Astrocyte of the hippocampus (primary cell): ENCODE results near the gene IGLON5.

ENCODE experiments used
- DNase-seq: peaks from one replicate; pipeline ENCODE4 v3.0.0; 2011; ENCODE audit warnings: low read depth, low spot score

Gene IGLON5

DNA sequence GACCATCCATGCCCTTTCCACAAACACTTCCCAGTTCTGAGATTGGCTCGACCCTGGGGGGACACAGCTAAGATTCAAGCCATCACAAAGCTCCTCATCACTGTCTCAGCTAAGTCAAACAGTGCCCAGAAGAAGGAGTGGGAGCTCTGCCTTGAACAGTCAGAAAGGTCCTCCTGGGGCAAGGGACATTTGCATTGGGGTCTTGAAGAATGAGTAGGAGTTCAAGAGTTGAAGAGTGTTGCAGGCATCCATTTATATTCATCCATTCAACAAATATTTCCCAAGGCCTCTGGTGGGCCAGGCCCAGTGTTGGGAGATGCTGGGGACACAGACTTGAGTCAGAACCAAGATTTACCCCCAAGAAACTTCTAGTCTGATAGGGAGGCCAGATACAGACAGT, 6.5 kb downstream of the IGLON5 start:
- no peak for DNase-seq

DNA sequence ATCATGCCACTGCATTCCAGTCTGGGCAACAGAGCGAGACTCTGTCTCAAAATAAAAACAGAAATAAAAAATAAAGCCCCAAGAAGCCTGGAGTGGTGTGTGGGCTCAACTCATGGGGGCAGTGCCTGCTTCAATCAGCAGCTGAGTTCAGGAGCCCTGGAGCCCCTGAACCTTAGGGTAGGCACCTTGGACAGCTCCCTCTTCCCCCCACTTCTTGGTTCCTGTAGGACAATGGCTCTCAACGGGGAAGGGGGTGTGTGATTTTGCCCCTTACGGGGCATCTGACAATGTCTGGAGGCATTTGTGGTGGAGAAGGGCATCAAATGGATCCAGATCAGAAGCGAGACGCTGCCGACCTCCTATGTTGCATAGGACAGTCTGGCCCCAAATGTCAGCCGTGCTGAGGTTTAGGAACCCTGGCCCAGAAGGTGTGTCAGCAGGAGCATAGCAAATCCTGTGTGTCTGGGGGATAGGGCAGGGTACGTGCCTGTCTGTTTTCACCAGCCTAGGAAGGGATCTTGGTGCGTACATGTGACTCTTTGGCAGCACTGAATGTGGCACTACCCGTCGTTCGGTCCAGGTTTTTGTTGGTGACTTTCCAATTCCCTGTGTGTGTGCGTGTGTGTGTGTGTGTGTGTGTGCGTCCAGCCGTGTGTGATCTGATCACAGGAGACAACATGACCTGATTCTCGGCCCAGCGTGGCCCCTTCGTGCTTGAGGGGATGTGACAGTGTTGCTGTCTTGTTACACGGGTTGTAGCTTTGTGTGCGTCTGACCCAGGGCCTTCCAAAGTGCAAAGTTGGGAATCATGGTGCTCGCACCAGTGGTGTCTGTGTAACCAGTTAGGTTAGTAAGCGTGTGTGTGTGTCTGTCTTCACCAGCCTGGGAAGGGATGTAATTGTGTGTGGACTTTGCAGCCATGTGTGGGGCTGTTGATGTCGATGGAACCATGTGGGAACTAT, 7.5 kb downstream of the IGLON5 start:
- DNase-seq = no peak

DNA sequence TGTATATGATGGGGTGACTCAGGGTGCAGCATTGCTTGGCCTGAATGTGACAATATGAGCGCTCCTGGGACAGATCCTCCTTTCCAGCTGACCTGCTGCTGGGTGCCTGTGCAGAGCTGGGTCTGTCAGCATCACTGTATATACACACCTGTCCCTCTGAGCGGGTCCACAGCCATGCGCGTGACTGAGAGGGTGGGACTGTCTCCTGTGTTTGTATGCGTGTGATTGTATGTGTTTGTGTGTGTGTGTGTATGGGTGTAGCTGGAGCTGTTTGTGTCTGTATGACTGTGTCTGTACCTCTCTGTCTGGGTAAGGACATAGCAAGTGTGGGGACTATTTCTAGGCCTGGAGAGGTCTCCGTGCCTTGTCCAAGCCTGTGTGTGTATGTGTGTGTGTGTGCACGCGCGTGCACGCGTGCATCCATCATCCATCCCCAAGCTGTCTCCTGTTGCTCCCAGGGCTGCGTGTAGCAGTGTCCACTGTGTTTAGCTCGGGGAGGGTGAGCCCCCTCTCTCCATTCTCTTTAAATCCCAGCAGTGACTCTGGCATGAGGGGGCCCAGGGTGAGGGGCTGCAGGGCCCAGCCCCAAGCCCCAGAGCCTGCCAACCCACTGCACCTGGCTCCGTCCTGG, 8.3 kb downstream of the IGLON5 start:
- no peak for DNase-seq

DNA sequence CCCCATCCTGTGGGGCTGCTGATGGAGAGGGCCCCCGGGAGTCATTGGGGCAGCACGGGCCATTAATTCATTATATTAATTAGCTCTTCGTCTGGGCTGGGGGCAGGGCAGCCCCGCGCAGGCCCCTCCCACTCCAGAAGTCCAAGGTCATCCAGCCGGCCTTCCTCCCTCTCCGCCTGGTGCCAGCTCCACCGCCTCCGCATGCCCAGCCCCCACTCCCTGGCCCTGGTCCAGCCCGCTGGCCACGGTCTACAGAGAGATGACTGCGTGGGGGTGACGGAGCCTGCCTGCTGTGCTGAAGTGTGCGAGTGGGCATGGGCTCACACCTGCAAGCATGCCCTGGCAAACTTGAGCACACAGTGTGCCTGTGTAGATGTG, 8.8 kb downstream of the IGLON5 start:
- no peak for DNase-seq

DNA sequence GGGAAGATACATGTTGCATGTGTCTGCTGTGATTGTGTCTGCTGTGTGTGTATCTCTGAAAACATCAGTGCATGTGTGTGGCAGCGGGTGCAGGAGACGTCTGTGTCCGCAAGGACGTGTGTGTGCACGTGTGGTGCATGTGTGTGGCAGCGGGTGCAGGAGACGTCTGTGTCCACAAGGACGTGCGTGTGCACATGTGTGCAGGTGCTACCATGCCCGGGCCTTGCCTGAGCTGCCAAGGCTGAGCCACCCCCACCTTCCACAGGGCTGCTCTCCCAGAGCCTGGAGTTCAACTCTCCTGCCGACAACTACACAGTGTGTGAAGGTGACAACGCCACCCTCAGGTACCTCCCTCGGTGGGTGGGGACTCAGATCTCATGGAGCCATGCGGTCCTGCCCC, 10.4 kb downstream of the IGLON5 start:
- no peak for DNase-seq

DNA sequence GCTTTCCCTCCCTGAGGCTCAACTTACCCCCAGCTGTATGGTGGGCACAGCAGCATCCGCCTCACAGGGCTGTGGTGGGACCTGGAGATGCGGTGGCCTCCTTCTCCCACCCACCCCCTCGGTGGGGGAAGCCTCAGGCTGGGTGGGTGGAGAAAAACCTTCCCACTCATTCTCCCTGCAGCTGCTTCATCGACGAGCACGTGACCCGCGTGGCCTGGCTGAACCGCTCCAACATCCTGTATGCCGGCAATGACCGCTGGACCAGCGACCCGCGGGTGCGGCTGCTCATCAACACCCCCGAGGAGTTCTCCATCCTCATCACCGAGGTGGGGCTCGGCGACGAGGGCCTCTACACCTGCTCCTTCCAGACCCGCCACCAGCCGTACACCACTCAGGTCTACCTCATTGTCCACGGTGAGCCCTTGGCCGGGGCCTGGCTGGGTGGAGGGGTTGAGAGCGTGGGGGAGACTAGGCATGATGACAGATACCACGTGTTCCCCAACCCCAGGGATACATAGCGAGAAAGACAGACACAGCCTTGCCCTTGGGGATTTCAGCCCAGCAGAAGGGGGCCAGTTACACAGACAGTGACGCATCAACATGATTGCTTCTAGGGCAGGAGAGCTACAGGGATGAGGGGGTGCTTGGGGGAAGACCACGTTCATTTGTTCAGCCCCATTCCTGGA, 12.2 kb downstream of the IGLON5 start:
- no peak for DNase-seq

DNA sequence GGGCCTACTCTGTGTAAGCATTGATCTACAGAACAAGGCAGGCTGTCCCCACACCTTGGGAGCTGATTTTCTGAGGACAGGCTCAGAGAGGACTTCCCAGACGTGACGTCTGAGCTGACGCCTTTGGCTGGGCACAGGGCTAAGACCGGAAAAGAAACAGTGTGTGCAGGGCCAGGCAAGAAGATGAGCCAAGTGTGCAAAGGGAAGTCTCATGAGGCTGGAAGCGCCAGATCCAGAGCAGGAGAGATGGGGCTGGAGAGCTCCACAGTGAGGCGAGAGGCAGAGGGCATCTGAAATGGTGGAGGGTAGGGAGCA, 12.7 kb downstream of the IGLON5 start:
- DNase-seq = no peak

DNA sequence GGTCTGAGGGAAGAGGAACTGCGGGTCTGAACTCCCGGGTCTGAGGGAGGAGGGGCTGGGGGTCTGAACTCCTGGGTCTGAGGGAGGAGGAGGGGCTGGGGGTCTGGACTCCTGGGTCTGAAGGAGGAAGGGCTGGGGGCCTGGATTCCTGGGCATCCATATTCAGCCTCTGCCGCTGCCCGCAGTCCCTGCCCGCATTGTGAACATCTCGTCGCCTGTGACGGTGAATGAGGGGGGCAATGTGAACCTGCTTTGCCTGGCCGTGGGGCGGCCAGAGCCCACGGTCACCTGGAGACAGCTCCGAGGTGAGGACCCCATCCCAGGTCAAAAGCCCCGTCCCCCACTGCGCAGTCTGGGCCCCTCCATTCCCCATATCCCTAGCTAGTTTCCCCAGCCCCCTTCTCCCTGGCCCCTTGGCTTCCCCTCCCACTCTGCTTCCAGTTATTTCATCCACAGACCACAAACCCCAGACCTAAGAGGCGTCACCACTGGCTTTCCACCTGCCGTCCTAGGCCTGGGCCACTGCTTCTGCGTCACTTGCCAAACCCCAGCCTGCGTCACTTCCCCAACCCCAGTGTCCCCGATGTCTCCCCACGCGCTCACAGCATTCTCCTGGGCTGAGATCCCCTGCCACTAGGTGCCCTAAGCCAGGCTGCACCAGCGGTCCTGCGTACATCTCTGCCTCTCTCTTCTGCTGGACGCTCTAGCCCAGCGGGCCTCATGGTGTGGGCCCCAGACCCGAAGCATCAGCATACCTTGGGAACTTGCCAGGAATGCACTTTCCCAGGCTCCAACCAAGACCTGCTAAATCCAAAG, 13.9 kb downstream of the IGLON5 start:
- DNase-seq = no peak

DNA sequence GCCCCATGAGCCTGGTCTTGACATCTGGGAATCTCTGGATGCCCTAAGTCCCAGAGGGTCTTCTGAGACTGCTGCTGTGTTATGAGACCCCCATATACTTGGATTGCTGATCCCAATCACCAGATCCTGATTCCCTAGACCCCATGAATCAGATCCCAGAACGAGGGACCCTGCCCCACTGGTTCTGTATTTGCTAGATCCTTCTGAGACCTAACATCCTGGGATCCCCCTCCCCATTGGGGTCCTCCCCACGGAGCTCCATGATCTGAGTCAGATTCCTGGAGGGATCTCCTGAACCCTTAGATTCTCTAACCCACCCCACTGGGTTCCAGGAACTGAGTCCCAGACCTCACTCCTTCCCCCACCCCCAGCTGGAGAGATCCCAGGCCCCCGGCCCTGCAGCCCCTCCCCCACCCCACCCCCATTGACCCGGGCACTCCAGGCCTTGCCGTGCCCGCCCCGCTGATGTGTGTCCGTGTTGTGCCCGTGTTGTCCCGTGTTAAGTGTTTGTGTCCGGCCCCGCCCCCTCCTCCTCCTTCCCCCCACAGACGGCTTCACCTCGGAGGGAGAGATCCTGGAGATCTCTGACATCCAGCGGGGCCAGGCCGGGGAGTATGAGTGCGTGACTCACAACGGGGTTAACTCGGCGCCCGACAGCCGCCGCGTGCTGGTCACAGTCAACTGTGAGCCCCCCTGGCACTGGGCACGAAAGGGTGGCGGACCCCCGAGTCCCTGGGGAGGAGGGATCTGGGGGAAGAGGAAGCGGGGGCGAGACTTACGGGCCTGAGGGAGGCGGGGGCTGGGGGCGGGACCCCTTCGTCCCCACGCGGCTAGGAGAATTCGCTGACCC, 15.0 kb downstream of the IGLON5 start:
- no peak for DNase-seq

DNA sequence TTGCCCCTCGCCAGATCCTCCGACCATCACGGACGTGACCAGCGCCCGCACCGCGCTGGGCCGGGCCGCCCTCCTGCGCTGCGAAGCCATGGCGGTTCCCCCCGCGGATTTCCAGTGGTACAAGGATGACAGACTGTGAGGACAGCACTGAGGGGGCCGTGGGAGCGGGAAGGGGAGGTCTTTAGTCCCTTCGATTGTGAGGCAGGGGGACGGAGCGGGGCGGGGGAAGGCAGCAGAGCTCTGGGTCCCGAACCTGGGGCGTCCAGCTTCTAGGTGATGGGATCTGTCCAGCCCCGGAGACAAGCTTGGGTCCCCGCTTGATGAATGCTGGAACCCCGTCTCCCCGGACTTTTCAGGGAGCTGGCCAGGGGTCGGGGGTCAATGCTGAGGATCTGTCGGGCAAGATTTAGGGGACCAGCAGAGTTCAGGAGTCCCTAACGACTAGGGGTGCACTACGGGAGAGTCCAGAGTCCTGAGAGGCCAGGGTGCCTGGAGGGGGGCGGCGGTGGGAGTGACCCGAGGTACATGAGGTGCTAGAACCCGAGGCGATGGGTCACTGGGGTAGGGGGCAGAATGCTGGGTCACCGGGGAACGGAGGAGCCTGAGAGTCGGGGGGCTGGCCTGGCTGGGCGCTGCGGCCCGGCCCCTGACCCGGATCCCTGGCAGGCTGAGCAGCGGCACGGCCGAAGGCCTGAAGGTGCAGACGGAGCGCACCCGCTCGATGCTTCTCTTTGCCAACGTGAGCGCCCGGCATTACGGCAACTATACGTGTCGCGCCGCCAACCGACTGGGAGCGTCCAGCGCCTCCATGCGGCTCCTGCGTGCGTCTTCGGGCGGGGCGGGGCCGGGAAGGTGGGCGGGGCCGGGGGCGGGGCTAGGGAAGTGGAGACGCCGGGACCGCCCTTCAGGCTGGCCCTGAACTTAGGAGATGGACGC, 15.9 kb downstream of the IGLON5 start:
- DNase-seq = peak; percentile 29

DNA sequence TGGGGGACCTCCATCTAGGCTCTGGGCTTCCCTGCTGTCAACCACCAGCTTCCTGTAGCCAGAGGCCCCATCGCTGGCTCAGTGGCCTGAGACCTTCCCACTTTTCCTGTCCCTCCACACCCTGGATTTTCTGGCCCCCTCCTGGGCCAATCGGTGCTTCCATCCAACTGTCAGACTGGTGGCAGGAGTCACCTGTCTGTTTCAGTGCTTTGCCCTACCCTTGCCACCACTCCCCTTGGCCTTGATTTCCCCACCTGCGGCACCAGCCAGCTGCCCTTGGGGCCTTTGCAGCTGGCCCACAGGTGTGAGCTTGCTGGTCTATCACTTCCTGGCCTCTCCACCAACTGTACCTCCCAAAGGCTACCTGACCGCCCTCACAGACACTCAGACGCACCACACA, 18.0 kb downstream of the IGLON5 start:
- no peak for DNase-seq

DNA sequence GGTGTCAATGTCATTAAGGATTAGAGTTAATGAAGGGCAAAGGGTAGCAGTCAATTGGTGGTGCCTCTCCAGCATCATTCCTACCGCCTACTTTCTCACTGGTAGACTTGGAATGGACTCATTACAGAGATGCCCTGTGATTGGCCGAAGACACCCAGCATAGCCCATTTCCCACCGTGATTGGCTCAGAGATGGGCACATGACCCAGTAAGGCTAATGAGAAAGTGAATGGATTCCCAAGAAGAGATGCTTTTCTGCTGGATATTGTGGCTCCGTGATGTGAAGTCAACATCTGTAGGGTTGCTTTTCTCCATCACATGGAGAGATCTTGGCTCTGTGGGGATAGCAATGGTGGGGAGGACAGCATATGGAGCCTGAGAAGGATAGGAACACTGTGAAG, 18.9 kb downstream of the IGLON5 start:
- no peak for DNase-seq

DNA sequence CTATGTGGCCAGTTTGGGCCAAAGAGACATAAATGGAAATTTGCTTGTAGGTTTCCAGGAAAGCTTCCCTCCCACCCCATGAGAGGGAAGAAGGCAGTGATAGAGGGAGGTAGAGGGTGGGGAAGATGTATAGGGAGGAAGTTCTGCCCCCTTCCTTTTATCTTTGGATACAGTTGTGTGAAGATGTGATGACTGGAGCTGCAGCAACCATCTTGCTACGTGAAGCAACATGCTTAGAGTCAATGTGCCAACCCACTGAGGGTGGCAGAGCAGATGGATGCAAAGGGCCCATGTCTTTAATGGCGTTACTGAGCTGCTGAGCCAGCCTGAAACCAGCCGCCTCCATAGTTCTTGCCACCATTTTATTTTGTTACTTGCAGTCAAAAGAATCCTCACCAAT, 19.7 kb downstream of the IGLON5 start:
- no peak for DNase-seq

DNA sequence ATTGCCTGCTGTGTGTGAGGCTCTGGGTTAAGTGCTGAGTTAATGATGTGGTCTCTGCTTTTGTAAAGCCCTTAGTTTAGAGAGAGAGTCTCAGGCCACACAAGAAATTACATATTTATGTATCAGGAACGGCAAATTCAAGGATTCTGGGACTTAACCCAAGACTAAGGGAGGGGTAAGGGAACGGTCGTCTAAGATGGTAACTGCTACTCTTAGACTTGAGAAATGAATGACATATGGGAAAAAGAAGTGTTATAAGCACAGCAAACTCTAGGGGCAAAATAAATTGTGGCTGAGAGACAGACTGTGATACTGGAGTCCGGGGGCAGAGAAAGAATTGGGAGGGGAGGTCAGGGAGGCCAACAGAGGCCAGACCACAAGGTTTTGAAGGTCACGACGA, 20.3 kb downstream of the IGLON5 start:
- DNase-seq = no peak

DNA sequence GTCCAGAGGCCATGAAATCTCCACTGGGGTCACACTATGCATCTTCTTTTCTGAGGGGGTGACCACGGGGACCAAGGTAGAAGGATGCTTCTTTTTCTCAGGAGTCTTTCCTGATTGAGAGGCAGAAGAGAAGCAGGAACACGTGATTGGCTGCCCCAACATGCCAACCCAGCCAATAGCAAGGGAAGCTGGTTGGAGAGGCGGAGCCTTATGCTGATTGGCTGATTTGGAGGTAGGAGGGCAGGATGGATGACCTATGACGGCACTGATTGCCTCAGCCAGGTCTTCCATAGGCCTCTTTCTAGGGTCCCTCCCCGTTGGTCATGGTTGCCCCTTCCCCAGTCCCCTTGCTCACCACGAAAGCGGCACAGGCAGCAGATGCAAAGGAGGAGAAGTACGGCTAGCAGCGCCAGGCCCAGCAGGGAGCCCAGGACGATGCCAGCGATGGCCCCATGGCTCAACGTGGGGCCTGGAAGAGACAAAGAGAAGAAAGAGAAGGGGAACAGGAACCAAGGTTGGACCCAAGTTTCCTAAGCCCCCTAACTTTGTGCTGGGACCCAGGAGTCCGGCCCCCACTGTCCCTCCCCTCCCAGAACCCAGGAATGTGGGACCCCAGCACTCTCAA, 22.5 kb downstream of the IGLON5 start:
- no peak for DNase-seq

DNA sequence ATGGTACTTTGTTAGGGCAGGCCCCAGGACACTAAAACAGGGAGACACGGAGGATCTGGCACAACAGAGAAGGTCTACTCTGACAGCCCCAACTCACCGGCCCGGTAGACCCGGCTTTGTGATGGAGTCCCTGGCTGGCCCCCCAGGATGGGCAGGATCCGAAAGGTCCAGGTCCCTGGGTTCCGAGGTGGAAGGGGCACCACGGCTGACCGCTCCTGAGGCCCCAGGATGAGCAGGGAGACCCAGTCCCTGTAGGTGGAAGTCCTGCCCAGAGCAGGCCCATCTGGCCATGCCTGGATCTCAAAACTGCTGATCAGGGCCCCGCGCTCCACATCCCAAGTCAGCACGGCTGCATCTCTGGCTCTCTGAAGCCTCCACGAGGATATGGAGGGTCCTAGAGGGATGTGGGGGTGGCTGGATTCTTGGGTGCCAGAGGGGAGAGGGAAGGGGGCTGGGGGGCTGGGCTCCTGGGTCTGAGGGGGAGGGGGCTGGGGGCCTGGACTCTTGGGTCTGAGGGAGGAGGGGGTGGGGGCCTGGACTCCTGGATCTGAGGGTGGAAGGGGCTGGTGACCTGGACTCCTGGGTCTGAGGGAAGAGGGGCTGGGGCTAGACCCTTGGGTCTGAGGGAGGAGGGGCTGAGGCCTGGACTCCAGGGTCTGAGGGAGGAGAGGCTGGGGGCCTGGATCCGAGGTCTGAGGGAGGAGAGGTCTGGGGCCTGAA, 25.9 kb downstream of the IGLON5 start:
- no peak for DNase-seq

DNA sequence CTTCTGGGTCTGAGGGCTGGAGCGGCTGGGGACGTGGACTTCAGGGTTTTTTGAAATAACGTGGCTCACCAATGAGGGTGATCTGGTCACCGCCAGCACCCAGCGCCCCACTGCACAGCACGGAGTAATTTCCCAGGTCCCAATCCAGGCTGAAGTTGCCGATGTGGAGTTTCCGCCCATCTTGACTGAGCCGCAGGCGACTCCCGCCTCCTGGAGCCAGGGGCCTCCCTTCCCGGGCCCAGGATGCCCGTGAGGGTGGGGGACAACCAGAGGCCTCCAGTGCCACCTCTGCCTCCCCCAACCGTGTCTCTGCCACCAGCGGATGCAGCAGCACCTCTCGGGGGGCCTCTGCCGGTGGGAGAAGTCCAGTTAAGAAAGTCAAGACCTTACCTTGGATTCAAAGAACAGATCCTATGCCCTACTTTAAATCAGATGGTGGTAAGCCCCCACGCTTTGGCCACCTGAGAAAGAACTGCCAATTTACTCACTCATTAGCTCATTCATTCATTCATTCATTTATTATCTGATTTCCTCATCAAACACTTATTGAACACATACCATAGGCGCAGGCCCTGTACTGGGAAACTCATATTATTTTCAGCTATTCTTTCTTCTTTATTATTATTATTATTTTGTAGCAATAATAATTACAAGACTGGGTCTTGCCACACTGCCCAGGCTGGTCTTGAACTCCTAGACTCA, 26.6 kb downstream of the IGLON5 start:
- no peak for DNase-seq
